Measurements from ENCODE around the gene KCNA5.

Gene KCNA5

GRCh38 chr12:5035618-5036017 is 8.1 kb upstream of the KCNA5 start:
- TF ChIP-seq CTCF (IDR thresholded peaks at IDR 0.05; ENCODE audit: low read depth, low read length): no peak
- no peak overlapping the region for H3K4me3 ChIP-seq (ENCODE audit: low read depth, low read length)

GRCh38 chr12:5036031-5036430 is 7.6 kb upstream of the KCNA5 start:
- H3K4me3 ChIP-seq (ENCODE audit: low read depth, low read length): no peak overlapping the region
- no peak for TF ChIP-seq CTCF (IDR thresholded peaks at IDR 0.05; ENCODE audit: low read depth, low read length)

- TF ChIP-seq CTCF (IDR thresholded peaks at IDR 0.05; ENCODE audit: low read depth, low read length): no peak
- H3K4me3 ChIP-seq (ENCODE audit: low read depth, low read length): no peak overlapping the region
These were observed 5.8 kb upstream of the KCNA5 start for GRCh38 chr12:5037795-5038357.

- H3K4me3 ChIP-seq (ENCODE audit: low read depth, low read length): no peak overlapping the region
- TF ChIP-seq CTCF (IDR thresholded peaks at IDR 0.05; ENCODE audit: low read depth, low read length): no peak
These were observed 4.8 kb upstream of the KCNA5 start for GRCh38 chr12:5038781-5039311.

GRCh38 chr12:5039815-5040214 is 3.9 kb upstream of the KCNA5 start:
- no peak overlapping the region for H3K4me3 ChIP-seq (ENCODE audit: low read depth, low read length)
- TF ChIP-seq CTCF (IDR thresholded peaks at IDR 0.05; ENCODE audit: low read depth, low read length): no peak

GRCh38 chr12:5040368-5040767 is 3.3 kb upstream of the KCNA5 start:
- TF ChIP-seq CTCF (IDR thresholded peaks at IDR 0.05; ENCODE audit: low read depth, low read length): no peak
- H3K4me3 ChIP-seq (ENCODE audit: low read depth, low read length): no peak overlapping the region

GRCh38 chr12:5044420-5045295 is 979 bp downstream of the KCNA5 start:
- no peak for TF ChIP-seq CTCF (IDR thresholded peaks at IDR 0.05; ENCODE audit: low read depth, low read length)
- H3K4me3 ChIP-seq (ENCODE audit: low read depth, low read length): no peak overlapping the region
